KBM-7 (cell line): ENCODE data around the gene CCDC92B.
"Not testable (repeated sequence)": the region's sequence is repeated elsewhere in the genome, so short reads cannot be mapped to it uniquely, and the experiment has no call there.

ENCODE experiments used
- DNase-seq: peaks from one replicate; pipeline ENCODE4 v3.0.0-alpha.2; 2015
- in situ Hi-C: fragments of 300-500 bp; cut with MboI; formaldehyde crosslinking; loops from 2 replicates; pipeline ENCODE4 v1.14.3; 2020; ENCODE audit warnings: low sequenced_read_pairs, low pct_unique_long_range_greater_than_20kb, mixed read lengths

The CCDC92B gene

GRCh38 chr17:2705888-2706795 is 43.3 kb downstream of the CCDC92B start:
- in situ Hi-C loops: no loop called here
- DNase-seq: no peak

- no peak for DNase-seq
- in situ Hi-C loops: no loop called here
Measured at GRCh38 chr17:2705263-2705662, 44.2 kb downstream of the CCDC92B start.

GRCh38 chr17:2704890-2705248 is 44.6 kb downstream of the CCDC92B start:
- DNase-seq: no peak
- in situ Hi-C loops: no loop called here

- in situ Hi-C loops: no loop called here
Measured at GRCh38 chr17:2704031-2704889, 45.2 kb downstream of the CCDC92B start.

GRCh38 chr17:2703606-2704005 is 45.8 kb downstream of the CCDC92B start:
- in situ Hi-C loops: no loop called here
- DNase-seq: no peak

More at GRCh38 chr17:2704031-2704889, 45.2 kb downstream of the CCDC92B start:
- no peak for DNase-seq

- no peak for DNase-seq
- in situ Hi-C loops: no loop called here
Measured at GRCh38 chr17:2703181-2703580, 46.3 kb downstream of the CCDC92B start.

GRCh38 chr17:2701996-2702741 is 47.3 kb downstream of the CCDC92B start:
- DNase-seq: no peak
- in situ Hi-C loops: no loop called here

- no peak for DNase-seq
- in situ Hi-C loops: no loop called here
Measured at GRCh38 chr17:2701161-2701995, 48.1 kb downstream of the CCDC92B start.

- in situ Hi-C loops: no loop called here
- DNase-seq: no peak
Measured at GRCh38 chr17:2700491-2701141, 48.8 kb downstream of the CCDC92B start.

GRCh38 chr17:2700030-2700490 is 49.4 kb downstream of the CCDC92B start:
- no peak for DNase-seq
- in situ Hi-C loops: no loop called here

- DNase-seq, in situ Hi-C loops: not testable (repeated sequence)
Measured at GRCh38 chr17:2699216-2699805, 50.1 kb downstream of the CCDC92B start.

- no peak for DNase-seq
- in situ Hi-C loops: no loop called here
Measured at GRCh38 chr17:2697611-2698162, 51.8 kb downstream of the CCDC92B start.

- no peak for DNase-seq
- in situ Hi-C loops: no loop called here
Measured at GRCh38 chr17:2695961-2696760, 53.3 kb downstream of the CCDC92B start.

- DNase-seq: no peak
Measured at GRCh38 chr17:2695243-2695960, 54.0 kb downstream of the CCDC92B start.

GRCh38 chr17:2694381-2695242 is 54.8 kb downstream of the CCDC92B start:
- DNase-seq: no peak
- in situ Hi-C loops: no loop called here

More at GRCh38 chr17:2695243-2695960, 54.0 kb downstream of the CCDC92B start:
- in situ Hi-C loops: no loop called here
